HG03342 (cell line): Measurements from ENCODE around the gene SLITRK2.

Experiments used
- ATAC-seq: cut with Tn5 transposase; IDR thresholded peaks from one replicate; pipeline ENCODE4 v1.9.1; 2021; ENCODE audit warnings: mild to moderate bottlenecking, moderate library complexity; ENCODE audit not compliant: unreplicated experiment

SLITRK2 gene

GRCh38 chrX:145853181-145853580 lies 35.6 kb downstream of the SLITRK2 start:
- no peak for ATAC-seq

DNA sequence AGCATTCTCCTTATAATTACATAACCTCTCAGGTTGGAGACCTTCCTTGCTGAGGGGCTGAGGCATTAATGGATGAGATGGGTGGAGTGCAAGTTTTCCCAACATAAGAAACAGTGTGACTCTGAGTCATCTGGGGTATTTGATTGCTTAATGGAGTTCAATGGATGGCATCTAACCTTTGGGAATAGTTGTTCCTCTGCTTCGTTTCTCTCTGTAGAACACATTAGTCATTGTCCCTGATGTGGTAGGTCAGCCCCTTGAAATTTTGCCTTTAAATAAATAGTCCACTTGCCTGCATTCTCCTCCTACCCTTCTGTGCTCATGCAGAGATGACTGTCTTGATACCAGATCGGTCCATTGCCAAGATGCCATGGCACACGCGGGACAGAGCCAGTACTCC lies 38.6 kb downstream of the SLITRK2 start:
- no peak for ATAC-seq

DNA sequence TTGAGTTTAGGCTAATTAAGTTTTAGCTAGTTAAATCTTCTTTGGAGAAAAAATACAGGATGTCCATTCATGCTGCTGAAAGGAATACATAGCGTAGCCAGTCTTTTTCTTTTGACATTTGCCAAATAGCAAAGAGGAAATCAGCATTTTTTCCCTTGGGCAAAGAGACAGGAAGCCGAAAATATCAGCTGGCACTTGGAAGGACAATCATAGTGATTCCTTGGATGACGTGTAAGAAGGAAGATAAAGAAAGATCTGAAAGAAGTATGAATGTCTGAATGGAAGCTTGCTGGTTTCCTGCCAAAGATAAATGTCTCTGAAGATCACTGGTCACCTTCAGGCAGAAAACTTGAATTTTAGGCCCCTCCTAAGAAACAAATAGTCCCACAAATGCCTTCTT lies 44.2 kb downstream of the SLITRK2 start:
- ATAC-seq, result no peak

GRCh38 chrX:145865082-145865481 lies 47.5 kb downstream of the SLITRK2 start:
- no peak for ATAC-seq
